GM18517 (cell line): ENCODE measurements around the gene PKD2.
"Not testable (repeated sequence)": the region's sequence is repeated elsewhere in the genome, so short reads cannot be mapped to it uniquely, and the experiment has no call there.

Source experiments
- ATAC-seq: cut with Tn5 transposase; IDR thresholded peaks from one replicate; pipeline ENCODE4 v1.9.1; 2021; ENCODE audit warnings: mild to moderate bottlenecking, moderate library complexity; ENCODE audit not compliant: unreplicated experiment

Gene PKD2

DNA sequence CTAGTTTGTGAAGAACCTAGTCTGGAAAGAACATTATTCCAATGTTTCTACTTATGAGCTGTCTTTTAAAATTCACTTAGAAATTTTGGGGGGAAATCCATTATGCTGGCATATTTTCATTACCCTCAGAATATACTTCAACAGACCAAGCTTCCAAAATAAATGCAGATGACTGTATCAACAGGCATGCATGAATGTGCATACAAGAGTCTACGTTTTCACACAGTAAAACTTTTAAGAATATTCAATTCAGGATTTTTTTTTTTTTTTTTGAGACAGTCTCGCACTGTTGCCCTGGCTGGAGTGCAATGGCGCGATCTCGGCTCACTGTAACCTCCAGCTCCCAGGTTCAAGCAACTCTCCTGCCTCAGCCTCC is 101.3 kb downstream of the PKD2 start:
- no peak for ATAC-seq

DNA sequence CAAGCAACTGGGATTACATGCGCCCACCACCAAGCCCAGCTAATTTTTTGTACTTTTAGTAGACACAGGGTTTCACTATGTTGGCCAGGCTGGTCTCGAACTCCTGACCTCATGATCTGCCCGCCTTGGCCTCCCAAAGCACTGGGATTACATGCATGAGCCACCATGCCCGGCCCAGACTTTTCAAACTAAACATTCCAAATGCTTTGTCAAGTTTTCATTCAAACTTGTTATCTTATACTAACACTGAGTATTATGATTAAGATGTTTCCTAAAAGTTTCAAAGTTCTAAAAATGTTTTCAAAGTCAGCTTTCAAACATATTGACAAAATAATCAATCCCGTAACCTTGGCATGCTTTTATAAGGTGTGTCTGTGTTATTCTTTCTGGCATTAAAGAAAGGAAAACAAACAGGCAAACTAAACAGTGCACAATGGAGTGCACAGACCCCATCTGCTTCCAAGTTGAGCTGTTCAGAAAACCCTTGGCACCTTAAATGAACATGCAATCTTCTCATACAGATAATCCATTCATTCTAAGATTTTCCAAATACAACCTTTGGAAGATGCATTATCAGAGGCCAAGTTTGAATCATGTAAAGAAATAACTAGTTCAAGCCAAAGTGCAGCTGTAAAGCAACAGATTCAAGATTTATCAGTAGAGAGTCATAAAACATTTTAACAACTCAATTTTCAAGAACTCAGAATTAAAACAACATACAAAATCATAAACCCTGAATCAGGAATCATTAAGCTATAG is 101.9 kb downstream of the PKD2 start:
- ATAC-seq: no peak

DNA sequence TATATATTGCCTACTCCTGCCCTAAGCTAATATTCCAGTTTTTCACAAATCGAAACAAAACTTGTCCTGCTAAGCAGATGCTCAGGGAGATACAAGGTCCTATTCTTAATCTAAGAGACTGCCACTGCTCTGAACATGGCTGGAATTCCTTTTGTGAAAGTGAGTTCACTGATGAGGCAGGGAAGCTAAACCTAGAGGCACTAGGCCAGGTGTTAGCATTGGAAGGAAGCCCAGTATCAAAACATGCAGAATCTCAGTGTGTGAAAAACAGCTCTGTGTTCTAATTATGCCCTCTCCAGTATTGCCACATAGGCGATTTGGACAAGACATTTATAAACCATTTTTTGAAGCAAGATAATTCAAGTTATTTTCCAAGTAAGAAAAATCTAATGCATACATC is 103.4 kb downstream of the PKD2 start:
- no peak for ATAC-seq

DNA sequence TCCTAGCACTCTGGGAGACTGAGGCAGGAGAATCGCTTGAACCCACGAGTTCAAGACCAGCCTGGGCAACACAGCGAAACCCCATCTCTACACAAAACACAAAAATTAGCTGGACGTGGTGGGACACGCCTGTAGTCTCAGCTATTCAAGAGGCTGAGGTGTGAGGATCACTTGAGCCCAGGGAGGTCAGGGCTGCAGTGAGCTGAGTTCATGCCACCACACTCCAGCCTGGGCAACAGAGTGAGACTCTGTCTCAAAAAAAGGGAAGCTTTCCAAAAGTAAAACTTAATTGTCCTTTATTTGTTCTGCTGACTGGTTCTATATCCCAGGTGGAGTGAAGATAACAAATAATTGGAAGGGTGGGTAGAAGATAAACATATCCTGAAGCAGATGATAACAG is 105.4 kb downstream of the PKD2 start:
- ATAC-seq: no peak

DNA sequence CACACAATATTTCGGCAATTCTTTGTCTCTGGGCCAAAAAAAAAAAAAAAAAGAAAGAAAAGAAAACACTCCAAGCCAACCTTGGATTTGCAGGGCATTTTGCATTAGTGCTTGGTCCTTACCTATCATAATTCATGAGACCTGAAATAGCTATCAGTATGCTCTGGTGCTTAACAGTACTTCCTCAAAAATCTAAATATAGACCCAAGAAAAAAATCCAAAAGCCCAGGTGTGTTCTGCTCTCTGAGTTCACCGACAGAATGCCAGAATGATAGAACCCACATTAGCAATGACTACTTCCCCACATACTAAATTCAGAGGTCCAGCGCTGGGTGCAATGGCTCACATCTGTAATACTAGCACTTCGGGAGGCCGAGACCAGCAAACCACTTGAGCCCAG is 108.2 kb downstream of the PKD2 start:
- no peak for ATAC-seq

- ATAC-seq: no peak
Measured at GRCh38 chr4:88119943-88120342, 112.5 kb downstream of the PKD2 start.

GRCh38 chr4:88122260-88122659 is 114.8 kb downstream of the PKD2 start:
- not testable (repeated sequence) for ATAC-seq
